Midbrain (tissue), 1 donor: ENCODE measurements around the gene AXL.
"Not testable (repeated sequence)": the region's sequence is repeated elsewhere in the genome, so short reads cannot be mapped to it uniquely, and the experiment has no call there.

Experiments
- DNase-seq: peaks from one replicate; lab custom pipeline; 2025; lab: John Stamatoyannopoulos, UW

Gene AXL

GRCh38 chr19:41218615-41219507 is at the start of gene AXL:
AXL (plus strand) TSS chr19:41219223; CDS start chr19:41219393, 170 bp downstream.
- DNase-seq = peak; percentile 71

GRCh38 chr19:41172297-41173164 is 46.5 kb upstream of the AXL start:
- no peak for DNase-seq

GRCh38 chr19:41174297-41174928 is 44.6 kb upstream of the AXL start:
- DNase-seq = no peak

GRCh38 chr19:41175801-41176777 is 42.9 kb upstream of the AXL start:
- DNase-seq = peak; percentile 22

GRCh38 chr19:41180173-41180572 is 38.9 kb upstream of the AXL start:
- DNase-seq = not testable (repeated sequence)

- no peak for DNase-seq
These were observed 31.8 kb upstream of the AXL start for GRCh38 chr19:41186971-41187883.

GRCh38 chr19:41187884-41188279 is 31.1 kb upstream of the AXL start:
- no peak for DNase-seq

GRCh38 chr19:41189425-41190065 is 29.5 kb upstream of the AXL start:
- no peak for DNase-seq

- DNase-seq = no peak
These were observed 26.2 kb upstream of the AXL start, which contains the start of gene CYP2S1 for GRCh38 chr19:41192574-41193429. CYP2S1 (plus strand) TSS chr19:41193219; CDS start chr19:41193265, 46 bp downstream.

GRCh38 chr19:41193430-41194156 is 25.4 kb upstream of the AXL start:
- no peak for DNase-seq

- DNase-seq = no peak
These were observed 24.9 kb upstream of the AXL start for GRCh38 chr19:41194157-41194552.

- no peak for DNase-seq
These were observed 23.1 kb upstream of the AXL start for GRCh38 chr19:41195675-41196497.

- DNase-seq = no peak
These were observed 20.5 kb upstream of the AXL start for GRCh38 chr19:41198559-41198958.

GRCh38 chr19:41203371-41203770 is 15.7 kb upstream of the AXL start:
- no peak for DNase-seq

GRCh38 chr19:41204338-41204737 is 14.7 kb upstream of the AXL start:
- DNase-seq = peak; percentile 88

GRCh38 chr19:41205995-41206394 is 13.0 kb upstream of the AXL start:
- DNase-seq = no peak

GRCh38 chr19:41206456-41206855 is 12.6 kb upstream of the AXL start:
- DNase-seq = no peak
